Measurements from ENCODE around the gene MYB.

MYB gene

DNA sequence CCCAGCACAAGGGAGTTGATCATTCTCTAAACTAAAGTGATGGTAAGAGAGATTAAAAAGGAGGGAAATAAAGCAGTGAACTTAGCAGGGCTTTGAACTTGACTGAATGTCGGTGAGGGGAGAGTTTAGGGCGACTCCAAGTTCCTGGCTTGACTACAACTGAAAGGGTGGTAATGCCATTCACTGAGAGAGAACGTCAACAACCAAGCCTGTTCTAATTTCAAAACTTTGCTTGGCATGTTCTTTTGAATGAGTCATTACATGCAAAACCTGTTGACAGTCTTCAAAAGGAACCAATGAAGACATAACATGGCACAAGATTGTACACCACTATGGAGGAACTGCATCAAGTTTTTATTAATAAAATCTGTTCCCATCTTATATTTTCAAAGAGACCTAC, 10.3 kb upstream of the MYB start:
- ChIA-PET POLR2A (no interaction called here), CTCF (no interaction called here)
- peaks cover 0 to 8% (median 3%) of the 10 kb centered on the region in 4 experiments for H3K4me1 ChIP-seq (ENCODE audit: control extremely low read depth in 1 of 4, control insufficient read depth in 4 of 4, insufficient read depth in 4 of 4, low read length in 3 of 4)

DNA sequence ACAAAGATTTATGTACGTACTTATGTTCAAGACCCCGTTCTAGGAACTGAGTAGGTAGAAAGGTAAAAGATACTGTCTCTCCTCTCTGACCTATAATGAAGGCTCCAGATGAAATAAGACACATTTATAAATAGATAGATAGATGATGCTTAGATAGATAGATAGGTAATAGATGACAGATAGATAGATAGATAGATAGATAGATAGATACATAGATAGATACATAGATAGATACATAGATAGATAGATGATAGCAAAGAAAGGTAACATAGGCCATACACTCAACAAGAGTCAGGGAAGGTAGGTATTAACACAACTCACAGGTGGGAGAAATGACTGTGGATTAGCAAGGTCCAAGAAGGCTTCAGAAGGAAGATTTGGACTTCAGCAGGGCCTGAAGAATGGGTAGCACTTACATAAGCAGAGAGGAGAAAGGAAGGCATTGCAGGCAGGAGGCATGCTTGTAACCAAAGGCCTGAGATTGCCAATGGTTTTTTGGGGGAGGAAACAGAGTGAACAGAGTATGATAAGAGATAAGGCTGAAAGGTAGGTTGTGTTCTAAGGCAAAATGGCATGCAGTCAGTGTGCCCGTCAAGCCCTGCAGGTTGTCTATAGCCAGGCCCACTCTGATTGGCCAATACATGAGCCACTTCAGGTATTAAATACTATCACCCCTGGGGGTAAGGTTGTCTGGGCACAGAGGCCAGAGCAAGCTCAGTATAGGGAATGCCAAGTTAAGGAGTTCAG, 7.7 kb upstream of the MYB start:
- Histone ChIP-seq H3K4me1 (ENCODE audit: control extremely low read depth in 1 of 4, control insufficient read depth in 4 of 4, insufficient read depth in 4 of 4, low read length in 3 of 4) (peaks cover 6 to 29% (median 14%) of the 10 kb centered on the region in 4 experiments), H3K27ac (ENCODE audit: insufficient read depth in 1 of 2, low read depth in 1 of 2, low read length in 2 of 2, poor library complexity in 1 of 2, severe bottlenecking in 2 of 2) (no peak overlapping the region), H3K36me3 (ENCODE audit: control insufficient read depth in 4 of 4, insufficient read depth in 4 of 4, low read length in 3 of 4) (no peaks in the 10 kb centered on the region), H3K4me3 (ENCODE audit: control insufficient read depth in 1 of 7, extremely low read depth in 1 of 7, insufficient read depth in 4 of 7, low read depth in 2 of 7, low read length in 6 of 7) (no peak overlapping the region), H3K27me3 (replicated peaks in 2 of 5; ENCODE audit: control insufficient read depth in 4 of 5, insufficient read depth in 5 of 5, low read length in 4 of 5) (no peaks in the 10 kb centered on the region), H3K9me3 (ENCODE audit: control extremely low read depth in 1 of 5, control insufficient read depth in 4 of 5, insufficient read depth in 2 of 5, low read depth in 1 of 5, low read length in 4 of 5) (no peaks in the 10 kb centered on the region)
- CTCF ChIA-PET, result interaction anchor here (1.4 kb wide), 1 partner anchor 11 kb away, joined by 3 read pairs; no protein-coding TSS in a partner anchor
- POLR2A ChIA-PET, result no interaction called here
- 80% methylated on average over 1 of the region's 3 CpGs for WGBS (ENCODE audit: insufficient coverage)
- no peak for DNase-seq

More for the DNA sequence above, 10.3 kb upstream of the MYB start:
- H3K27me3 ChIP-seq (replicated peaks in 2 of 5; ENCODE audit: control insufficient read depth in 4 of 5, insufficient read depth in 5 of 5, low read length in 4 of 5), result no peaks in the 10 kb centered on the region
- WGBS (ENCODE audit: insufficient coverage), result 95% methylated on average over 3 of the region's 3 CpGs
- DNase-seq, result no peak
- H3K9me3 ChIP-seq (ENCODE audit: control extremely low read depth in 1 of 5, control insufficient read depth in 4 of 5, insufficient read depth in 2 of 5, low read depth in 1 of 5, low read length in 4 of 5), result no peaks in the 10 kb centered on the region
- no peak overlapping the region for H3K27ac ChIP-seq (ENCODE audit: insufficient read depth in 1 of 2, low read depth in 1 of 2, low read length in 2 of 2, poor library complexity in 1 of 2, severe bottlenecking in 2 of 2)
- no peak overlapping the region for H3K4me3 ChIP-seq (ENCODE audit: control insufficient read depth in 1 of 7, extremely low read depth in 1 of 7, insufficient read depth in 4 of 7, low read depth in 2 of 7, low read length in 6 of 7)
- H3K36me3 ChIP-seq (ENCODE audit: control insufficient read depth in 4 of 4, insufficient read depth in 4 of 4, low read length in 3 of 4), result no peaks in the 10 kb centered on the region

DNA sequence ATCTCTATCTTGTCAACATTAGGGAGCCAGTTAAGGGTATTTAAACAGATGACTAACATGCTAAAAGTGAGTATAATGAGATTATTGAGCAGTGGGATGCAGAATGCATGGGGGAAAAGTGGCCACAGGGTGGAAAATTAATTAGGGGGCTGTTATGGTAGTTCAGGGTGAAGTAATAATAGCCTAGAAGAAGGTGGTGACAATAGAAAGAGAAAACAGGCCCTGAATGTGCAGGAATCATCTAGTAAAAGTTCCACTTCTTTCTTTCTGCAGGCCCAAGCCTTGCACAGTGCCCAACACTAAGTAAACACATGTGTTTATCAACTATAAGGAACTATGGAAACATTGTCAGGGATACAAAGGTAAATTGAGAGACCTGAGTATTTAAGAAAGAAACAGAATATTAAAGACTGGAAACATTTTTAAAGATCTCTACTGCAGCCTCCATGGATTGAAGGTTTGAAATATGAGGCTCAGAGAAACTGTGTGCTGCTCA, 7.1 kb upstream of the MYB start:
- POLR2A ChIA-PET, result no interaction called here
- CTCF ChIA-PET, result no interaction called here
- Histone ChIP-seq H3K9me3 (ENCODE audit: control extremely low read depth in 1 of 5, control insufficient read depth in 4 of 5, insufficient read depth in 2 of 5, low read depth in 1 of 5, low read length in 4 of 5) (no peaks in the 10 kb centered on the region), H3K4me3 (ENCODE audit: control insufficient read depth in 1 of 7, extremely low read depth in 1 of 7, insufficient read depth in 4 of 7, low read depth in 2 of 7, low read length in 6 of 7) (no peak overlapping the region), H3K36me3 (ENCODE audit: control insufficient read depth in 4 of 4, insufficient read depth in 4 of 4, low read length in 3 of 4) (no peaks in the 10 kb centered on the region), H3K27ac (ENCODE audit: insufficient read depth in 1 of 2, low read depth in 1 of 2, low read length in 2 of 2, poor library complexity in 1 of 2, severe bottlenecking in 2 of 2) (no peak overlapping the region), H3K4me1 (ENCODE audit: control extremely low read depth in 1 of 4, control insufficient read depth in 4 of 4, insufficient read depth in 4 of 4, low read length in 3 of 4) (peaks cover 6 to 35% (median 14%) of the 10 kb centered on the region in 4 experiments), H3K27me3 (replicated peaks in 2 of 5; ENCODE audit: control insufficient read depth in 4 of 5, insufficient read depth in 5 of 5, low read length in 4 of 5) (no peaks in the 10 kb centered on the region)
- no peak for DNase-seq

DNA sequence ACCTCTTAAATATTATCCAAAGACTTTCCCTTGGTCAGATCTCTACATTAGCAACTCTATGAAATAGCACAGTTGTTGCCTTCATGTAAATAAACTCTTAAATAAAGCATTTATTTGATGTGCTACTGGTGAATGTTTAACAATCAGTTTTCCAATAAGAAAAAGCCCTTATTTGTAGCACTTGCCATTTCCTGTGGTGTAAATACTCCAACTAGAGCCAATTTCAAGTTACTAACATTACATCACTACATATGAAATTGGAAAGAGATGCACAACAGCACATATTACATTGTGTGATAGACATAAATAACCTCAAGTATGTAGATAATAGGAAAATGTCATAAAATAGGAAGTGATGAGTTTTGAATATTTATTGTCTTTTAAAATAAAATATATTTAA, 5.0 kb upstream of the MYB start:
- DNase-seq, result peak in 2 of 3 donors; percentile 44 to 52
- Histone ChIP-seq H3K27me3 (replicated peaks in 2 of 5; ENCODE audit: control insufficient read depth in 4 of 5, insufficient read depth in 5 of 5, low read length in 4 of 5) (no peaks in the 10 kb centered on the region), H3K4me3 (ENCODE audit: control insufficient read depth in 1 of 7, extremely low read depth in 1 of 7, insufficient read depth in 4 of 7, low read depth in 2 of 7, low read length in 6 of 7) (peak overlapping the region in 2 of 7 experiments; percentile 28 to 31), H3K27ac (ENCODE audit: insufficient read depth in 1 of 2, low read depth in 1 of 2, low read length in 2 of 2, poor library complexity in 1 of 2, severe bottlenecking in 2 of 2) (no peak overlapping the region), H3K4me1 (ENCODE audit: control extremely low read depth in 1 of 4, control insufficient read depth in 4 of 4, insufficient read depth in 4 of 4, low read length in 3 of 4) (peaks cover 8 to 49% (median 20%) of the 10 kb centered on the region in 4 experiments), H3K36me3 (ENCODE audit: control insufficient read depth in 4 of 4, insufficient read depth in 4 of 4, low read length in 3 of 4) (no peaks in the 10 kb centered on the region), H3K9me3 (ENCODE audit: control extremely low read depth in 1 of 5, control insufficient read depth in 4 of 5, insufficient read depth in 2 of 5, low read depth in 1 of 5, low read length in 4 of 5) (no peaks in the 10 kb centered on the region)
- CTCF ChIA-PET, result interaction anchor here (1.7 kb wide), 1 partner anchor 139 kb away, joined by 3 read pairs; no protein-coding TSS in a partner anchor
- POLR2A ChIA-PET, result no interaction called here

DNA sequence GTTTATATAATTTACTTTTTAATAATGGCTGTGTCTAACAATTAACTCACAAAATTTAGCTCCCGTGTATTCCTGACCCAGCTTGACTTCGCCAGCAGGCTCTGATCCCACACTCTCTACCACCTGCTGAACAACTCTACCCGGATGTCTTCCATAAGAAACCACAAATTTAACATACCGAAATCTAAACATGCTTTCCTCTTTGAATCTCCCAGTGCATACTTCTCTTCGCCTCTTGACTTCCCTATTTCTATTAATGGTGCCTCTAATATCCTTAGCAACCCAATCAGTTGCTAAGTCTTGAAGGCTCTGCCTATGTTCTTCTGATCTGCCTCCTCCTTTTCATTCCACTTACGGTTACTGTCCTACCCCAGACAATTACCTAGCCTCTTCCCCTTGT, 4.6 kb upstream of the MYB start:
- 3% methylated on average over 6 of the region's 6 CpGs for WGBS (ENCODE audit: insufficient coverage)
- H3K4me1 ChIP-seq (ENCODE audit: control extremely low read depth in 1 of 4, control insufficient read depth in 4 of 4, insufficient read depth in 4 of 4, low read length in 3 of 4), result peaks cover 8 to 49% (median 20%) of the 10 kb centered on the region in 4 experiments
- ChIA-PET POLR2A (no interaction called here), CTCF (interaction anchor here (0.8 to 1.7 kb wide), 5 partner anchors 38 to 242 kb away, joined by 3 to 4 read pairs (median 3); no protein-coding TSS in a partner anchor)
- H3K4me3 ChIP-seq (ENCODE audit: control insufficient read depth in 1 of 7, extremely low read depth in 1 of 7, insufficient read depth in 4 of 7, low read depth in 2 of 7, low read length in 6 of 7), result peak overlapping the region in 3 of 7 experiments; percentile 28 to 39 (median 31)
- no peaks in the 10 kb centered on the region for H3K9me3 ChIP-seq (ENCODE audit: control extremely low read depth in 1 of 5, control insufficient read depth in 4 of 5, insufficient read depth in 2 of 5, low read depth in 1 of 5, low read length in 4 of 5)
- DNase-seq, result peak; percentile 38 to 83 (median 72)
- H3K27me3 ChIP-seq (replicated peaks in 2 of 5; ENCODE audit: control insufficient read depth in 4 of 5, insufficient read depth in 5 of 5, low read length in 4 of 5), result no peaks in the 10 kb centered on the region
- no peaks in the 10 kb centered on the region for H3K36me3 ChIP-seq (ENCODE audit: control insufficient read depth in 4 of 4, insufficient read depth in 4 of 4, low read length in 3 of 4)
- peak overlapping the region in 1 of 2 experiments; percentile 29 for H3K27ac ChIP-seq (ENCODE audit: insufficient read depth in 1 of 2, low read depth in 1 of 2, low read length in 2 of 2, poor library complexity in 1 of 2, severe bottlenecking in 2 of 2)

DNA sequence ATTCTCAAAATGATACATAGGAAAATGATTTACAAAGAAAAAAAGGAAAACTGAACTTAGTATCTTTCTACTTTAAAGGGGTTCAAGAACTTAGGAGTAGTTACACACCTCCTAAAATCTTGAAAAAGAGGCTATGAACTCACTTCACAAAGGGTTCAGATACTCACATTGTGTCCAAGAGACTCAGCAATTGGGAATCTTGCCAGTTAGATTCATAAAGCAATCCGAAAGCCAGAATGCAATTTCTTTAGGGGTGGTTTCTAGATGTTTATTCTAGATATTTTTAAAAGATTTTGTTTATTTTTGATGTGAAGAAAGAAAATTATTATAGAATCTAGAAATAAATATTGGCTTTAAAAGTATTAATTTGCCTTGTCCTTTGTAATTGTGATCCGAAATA, 1.7 kb upstream of the MYB start:
- WGBS (ENCODE audit: insufficient coverage), result no CpG with 5 or more reads among the region's 2 CpGs
- peaks cover 0 to 9% (median 3%) of the 10 kb centered on the region in 4 experiments for H3K36me3 ChIP-seq (ENCODE audit: control insufficient read depth in 4 of 4, insufficient read depth in 4 of 4, low read length in 3 of 4)
- H3K9me3 ChIP-seq (ENCODE audit: control extremely low read depth in 1 of 5, control insufficient read depth in 4 of 5, insufficient read depth in 2 of 5, low read depth in 1 of 5, low read length in 4 of 5), result peaks cover 0 to 4% (median 0%) of the 10 kb centered on the region in 5 experiments
- POLR2A ChIA-PET, result no interaction called here
- H3K27me3 ChIP-seq (replicated peaks in 2 of 5; ENCODE audit: control insufficient read depth in 4 of 5, insufficient read depth in 5 of 5, low read length in 4 of 5), result no peaks in the 10 kb centered on the region
- H3K27ac ChIP-seq (ENCODE audit: insufficient read depth in 1 of 2, low read depth in 1 of 2, low read length in 2 of 2, poor library complexity in 1 of 2, severe bottlenecking in 2 of 2), result peak overlapping the region in 1 of 2 experiments; percentile 78
- no peak for DNase-seq
- H3K4me3 ChIP-seq (ENCODE audit: control insufficient read depth in 1 of 7, extremely low read depth in 1 of 7, insufficient read depth in 4 of 7, low read depth in 2 of 7, low read length in 6 of 7), result peak overlapping the region in 1 of 7 experiments; percentile 99
- CTCF ChIA-PET, result interaction anchor here (1.0 to 2.3 kb wide), 4 partner anchors 16 to 244 kb away, joined by 3 to 10 read pairs (median 4); no protein-coding TSS in a partner anchor
- peaks cover 9 to 56% (median 24%) of the 10 kb centered on the region in 4 experiments for H3K4me1 ChIP-seq (ENCODE audit: control extremely low read depth in 1 of 4, control insufficient read depth in 4 of 4, insufficient read depth in 4 of 4, low read length in 3 of 4)

Measured in common myeloid progenitor, CD34-positive (primary cell).